Colonic mucosa (tissue), 4 donors: ENCODE data around the gene RAD1. TPM values are rescaled to one million over a fixed set of nuclear protein-coding genes. Genes with fewer than 3 reads are reported as not detected.
A peak's percentile ranks its signal among the peaks of the same experiment; 100 is the strongest.
"Not testable (repeated sequence)": the region's sequence is repeated elsewhere in the genome, so short reads cannot be mapped to it uniquely, and the experiment has no call there.

Experiments
- DNase-seq: peaks from one replicate; pipeline ENCODE4 v3.0.0-alpha.2; 2020
- H3K27ac ChIP-seq: fragments of 200-600 bp; one replicate; pipeline ENCODE4 v1.8.0; 2021
- H3K27me3 ChIP-seq: fragments of 200-600 bp; one replicate; pipeline ENCODE4 v1.8.0; 2021
- H3K36me3 ChIP-seq: fragments of 200-600 bp; one replicate; pipeline ENCODE4 v1.8.0; 2021
- H3K4me1 ChIP-seq: fragments of 200-600 bp; one replicate; pipeline ENCODE4 v1.8.0; 2021; ENCODE audit warnings: mild to moderate bottlenecking
- H3K4me3 ChIP-seq: fragments of 200-600 bp; one replicate; pipeline ENCODE4 v1.8.0; 2021
- H3K9ac ChIP-seq, 2 donors: one replicate each; pipeline ENCODE4 v1.7.0; 2013; ENCODE audit warnings: control low read depth in 2 of 2, low read depth in 2 of 2, low read length in 2 of 2
- H3K9me3 ChIP-seq: fragments of 200-600 bp; one replicate; pipeline ENCODE4 v1.8.0; 2021
- intact Hi-C: fragments of 100-400 bp; cut with DNase I; formaldehyde crosslinking; loops from one replicate; pipeline ENCODE4 v1.14.1; 2022
- total RNA-seq, 2 donors: library from RNA; stranded (reverse); fragmentation: NEBNext Ultra II Directional in 1 of 2; extraction: Animal tissue kit (Norgen Biotek cat#: 25700) in 1 of 2; gene quantifications; one replicate each; pipeline ENCODE4 v1.2.1, GENCODE V29; 2021
- TF ChIP-seq, protein P1 (sequence below): fragments of 200-600 bp; IDR thresholded peaks from one replicate; pipeline ENCODE4 v1.8.0; 2022; ENCODE audit warnings: antibody characterized with exemption, mild to moderate bottlenecking
- donor health status: healthy.
- donor health status: DM: no; HTN: no; CAD: no.
- donor health status: DM: no; HTN: no; CAD: no.

Gene RAD1
- total RNA-seq, 2 donors from 2014 or later: 12.6 to 17.4 TPM

DNA sequence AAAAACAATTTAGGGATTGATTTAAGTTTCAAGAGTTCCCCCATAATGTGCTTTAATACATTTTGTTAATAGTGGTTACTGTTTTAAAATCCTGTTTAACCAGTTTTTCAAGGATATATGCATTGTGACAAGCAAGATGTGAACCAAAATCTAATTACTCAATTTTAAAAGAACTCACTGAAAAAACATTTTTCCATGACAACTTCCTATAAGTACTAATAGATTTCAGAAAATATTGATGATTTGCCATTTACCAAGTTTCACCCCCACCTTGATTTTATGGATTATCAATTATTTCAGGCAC is 9.1 kb upstream of the RAD1 start:
- Histone ChIP-seq H3K9me3 (no peaks in the 10 kb centered on the region), H3K36me3 (no peaks in the 10 kb centered on the region), H3K27ac (no peak overlapping the region), H3K27me3 (no peaks in the 10 kb centered on the region), H3K9ac (no peak overlapping the region), H3K4me1 (no peaks in the 10 kb centered on the region), H3K4me3 (no peak overlapping the region)
- TF ChIP-seq, protein P1, sequence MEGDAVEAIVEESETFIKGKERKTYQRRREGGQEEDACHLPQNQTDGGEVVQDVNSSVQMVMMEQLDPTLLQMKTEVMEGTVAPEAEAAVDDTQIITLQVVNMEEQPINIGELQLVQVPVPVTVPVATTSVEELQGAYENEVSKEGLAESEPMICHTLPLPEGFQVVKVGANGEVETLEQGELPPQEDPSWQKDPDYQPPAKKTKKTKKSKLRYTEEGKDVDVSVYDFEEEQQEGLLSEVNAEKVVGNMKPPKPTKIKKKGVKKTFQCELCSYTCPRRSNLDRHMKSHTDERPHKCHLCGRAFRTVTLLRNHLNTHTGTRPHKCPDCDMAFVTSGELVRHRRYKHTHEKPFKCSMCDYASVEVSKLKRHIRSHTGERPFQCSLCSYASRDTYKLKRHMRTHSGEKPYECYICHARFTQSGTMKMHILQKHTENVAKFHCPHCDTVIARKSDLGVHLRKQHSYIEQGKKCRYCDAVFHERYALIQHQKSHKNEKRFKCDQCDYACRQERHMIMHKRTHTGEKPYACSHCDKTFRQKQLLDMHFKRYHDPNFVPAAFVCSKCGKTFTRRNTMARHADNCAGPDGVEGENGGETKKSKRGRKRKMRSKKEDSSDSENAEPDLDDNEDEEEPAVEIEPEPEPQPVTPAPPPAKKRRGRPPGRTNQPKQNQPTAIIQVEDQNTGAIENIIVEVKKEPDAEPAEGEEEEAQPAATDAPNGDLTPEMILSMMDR: no peak
- intact Hi-C loops: no loop called here
- DNase-seq: no peak

DNA sequence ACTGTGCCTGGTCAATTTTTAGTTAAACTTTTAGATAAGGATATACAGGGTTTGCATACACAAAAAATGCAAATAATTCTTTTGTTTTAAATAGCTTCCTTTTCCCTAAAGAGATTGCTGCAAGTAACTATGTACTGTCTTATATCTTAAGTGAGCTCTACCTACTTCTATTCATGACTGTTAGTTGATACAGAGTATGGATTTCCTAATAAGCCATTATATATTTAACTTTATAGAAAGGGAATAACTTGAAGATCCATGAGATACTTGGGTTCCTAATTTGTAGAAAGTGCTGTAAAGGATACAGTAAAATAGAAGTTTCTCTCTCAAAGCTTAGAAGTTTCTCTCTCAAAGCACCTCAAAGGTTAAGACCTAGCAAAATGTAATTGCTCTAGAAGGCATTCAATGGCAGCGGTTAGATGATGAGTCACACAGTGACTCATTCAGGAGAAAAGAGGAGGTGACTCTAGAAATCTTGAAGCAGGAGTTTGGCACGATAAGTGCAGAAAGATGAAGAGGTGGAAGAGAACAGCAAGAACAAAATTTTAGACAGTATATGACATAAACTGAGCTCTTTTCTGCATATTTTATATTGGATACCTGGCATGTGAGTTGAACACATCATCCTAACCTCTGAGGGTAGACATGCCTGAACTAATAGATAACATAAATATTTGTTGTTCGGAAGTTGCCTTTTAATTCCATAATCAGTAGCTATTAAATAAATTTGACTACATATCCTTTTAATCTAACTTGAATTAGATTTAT is 8.6 kb upstream of the RAD1 start:
- Histone ChIP-seq H3K36me3 (no peaks in the 10 kb centered on the region), H3K4me1 (no peaks in the 10 kb centered on the region), H3K27ac (no peak overlapping the region), H3K9me3 (no peaks in the 10 kb centered on the region), H3K27me3 (no peaks in the 10 kb centered on the region), H3K9ac (no peak overlapping the region), H3K4me3 (no peak overlapping the region)
- DNase-seq: no peak
- TF ChIP-seq, protein P1: no peak
- intact Hi-C loops: no loop called here

DNA sequence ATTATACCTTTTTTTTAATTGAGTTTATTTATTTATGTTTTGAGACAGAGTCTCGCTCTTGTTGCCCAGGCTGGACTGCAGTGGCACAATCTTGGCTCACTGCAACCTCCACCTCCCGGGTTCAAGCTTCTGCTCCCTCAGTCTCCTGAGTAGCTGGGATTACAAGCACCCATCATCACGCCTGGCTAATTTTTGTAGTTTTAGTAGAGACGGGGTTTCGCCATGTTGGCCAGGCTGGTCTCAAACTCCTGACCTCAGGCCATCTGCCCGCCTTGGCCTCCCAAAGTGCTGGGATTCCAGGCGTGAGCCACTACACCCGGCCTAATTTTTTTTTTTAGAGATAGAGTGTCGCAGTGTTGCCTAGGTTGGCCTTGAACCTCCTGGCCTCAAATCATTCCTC is 8.0 kb upstream of the RAD1 start:
- H3K27ac ChIP-seq, H3K4me3 ChIP-seq, intact Hi-C loops, H3K9me3 ChIP-seq, H3K4me1 ChIP-seq, H3K36me3 ChIP-seq, H3K9ac ChIP-seq, DNase-seq, H3K27me3 ChIP-seq: not testable (repeated sequence)

DNA sequence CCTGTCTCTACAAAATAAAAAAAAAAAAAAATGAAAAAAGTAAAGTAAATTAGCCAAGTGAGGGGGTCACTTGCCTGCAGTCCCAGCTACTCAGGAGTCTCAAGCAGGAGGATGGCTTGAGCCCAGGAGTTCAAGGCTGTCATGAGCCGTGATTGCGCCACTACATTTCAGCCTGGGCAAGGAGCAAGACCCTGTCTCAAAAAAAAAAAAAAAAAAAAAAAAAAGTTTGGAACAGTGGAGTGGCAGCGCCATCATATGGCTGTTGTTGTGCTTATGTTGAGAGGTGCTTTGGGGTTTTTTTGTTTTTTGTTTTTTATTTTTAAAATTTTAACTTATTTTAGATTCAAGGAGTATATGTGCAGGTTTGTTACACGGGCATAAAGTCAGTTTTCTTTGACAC is 3.8 kb upstream of the RAD1 start:
- intact Hi-C loops: no loop called here
- TF ChIP-seq, protein P1: no peak
- no peak overlapping the region for H3K4me3 ChIP-seq
- H3K27me3 ChIP-seq: no peaks in the 10 kb centered on the region
- peaks cover 14% of the 10 kb centered on the region for H3K4me1 ChIP-seq
- no peak overlapping the region for H3K27ac ChIP-seq
- H3K36me3 ChIP-seq: no peaks in the 10 kb centered on the region
- DNase-seq: no peak
- no peaks in the 10 kb centered on the region for H3K9me3 ChIP-seq
- no peak overlapping the region for H3K9ac ChIP-seq

- Histone ChIP-seq H3K4me3 (no peak overlapping the region), H3K27ac (no peak overlapping the region), H3K36me3 (no peaks in the 10 kb centered on the region), H3K9me3 (no peaks in the 10 kb centered on the region), H3K27me3 (no peaks in the 10 kb centered on the region), H3K4me1 (peaks cover 20% of the 10 kb centered on the region), H3K9ac (no peak overlapping the region)
- TF ChIP-seq, protein P1: no peak
- intact Hi-C loops: no loop called here
- no peak for DNase-seq
These were observed 2.7 kb upstream of the RAD1 start for GRCh38 chr5:34918025-34918424.

- Histone ChIP-seq H3K9ac (peak overlapping the region; percentile 75 to 95), H3K27ac (peak overlapping the region; percentile 93), H3K9me3 (no peaks in the 10 kb centered on the region), H3K4me1 (peaks cover 20% of the 10 kb centered on the region), H3K4me3 (peak overlapping the region; percentile 99), H3K36me3 (no peaks in the 10 kb centered on the region), H3K27me3 (no peaks in the 10 kb centered on the region)
- DNase-seq: no peak
- TF ChIP-seq, protein P1: no peak
- intact Hi-C loops: no loop called here
These were observed 1.2 kb upstream of the RAD1 start for GRCh38 chr5:34916518-34916917.
